HG03095 (cell line): Measurements from ENCODE around the gene PLCL1.

Source experiments
- ATAC-seq: cut with Tn5 transposase; IDR thresholded peaks from one replicate; pipeline ENCODE4 v1.9.1; 2021; ENCODE audit warnings: moderate library complexity; ENCODE audit not compliant: unreplicated experiment

PLCL1 gene

DNA sequence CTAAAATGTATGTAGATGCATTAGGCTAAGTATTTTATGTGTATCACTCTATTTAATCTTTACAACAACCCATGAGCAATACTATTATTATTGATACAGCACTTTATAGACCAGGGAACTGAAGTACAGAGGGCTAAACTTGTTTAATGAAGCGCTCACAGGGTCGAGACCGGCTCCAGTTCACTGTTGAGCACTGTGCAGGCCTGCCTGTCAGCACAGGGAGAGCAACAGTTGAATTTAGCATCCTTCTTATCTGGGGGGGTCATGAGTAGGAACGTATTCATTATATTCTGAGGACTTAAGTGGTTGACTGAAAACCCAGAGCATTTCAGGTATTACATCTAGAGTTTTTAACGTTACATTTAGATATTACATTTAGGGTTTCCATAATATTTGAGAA lies 120.1 kb downstream of the PLCL1 start:
- ATAC-seq, result no peak

DNA sequence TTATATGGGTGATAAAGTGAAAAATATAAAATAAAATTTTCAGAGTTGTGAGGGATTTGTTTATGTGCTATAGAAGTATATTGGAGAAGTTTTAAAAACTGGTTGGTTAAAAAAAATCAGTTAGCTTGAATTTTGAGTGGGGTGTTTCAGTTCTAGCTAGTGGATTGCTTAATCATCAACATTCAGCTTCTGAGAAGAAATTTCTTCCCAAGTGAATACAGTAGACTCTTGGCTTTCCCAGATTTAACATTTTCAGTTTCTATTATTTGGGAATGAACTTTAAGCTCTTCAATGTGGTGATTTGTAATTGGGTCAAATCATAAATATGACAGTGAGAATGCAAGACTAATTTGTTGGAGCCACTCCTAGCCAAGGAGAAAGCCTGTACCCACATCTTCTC lies 120.8 kb downstream of the PLCL1 start:
- ATAC-seq, result no peak

DNA sequence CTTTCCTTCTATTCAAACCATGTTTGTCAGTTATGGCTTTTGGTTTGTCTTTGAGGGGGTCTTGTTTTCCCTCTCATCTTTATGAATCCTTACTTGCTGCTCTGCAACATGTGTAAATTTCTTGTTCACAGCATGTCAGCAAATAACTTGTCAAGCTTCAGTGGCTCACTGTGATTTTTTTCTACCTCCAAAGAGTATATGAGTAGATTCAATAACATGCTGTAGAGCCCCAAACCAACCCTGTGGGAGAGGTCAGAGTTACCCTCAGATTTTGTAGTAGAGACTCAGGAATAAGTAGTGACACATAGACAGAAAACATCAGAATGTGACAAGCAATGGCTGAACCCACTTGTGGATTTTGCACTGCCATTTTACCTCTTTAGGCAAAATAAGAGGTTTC lies 121.6 kb downstream of the PLCL1 start:
- ATAC-seq, result no peak

DNA sequence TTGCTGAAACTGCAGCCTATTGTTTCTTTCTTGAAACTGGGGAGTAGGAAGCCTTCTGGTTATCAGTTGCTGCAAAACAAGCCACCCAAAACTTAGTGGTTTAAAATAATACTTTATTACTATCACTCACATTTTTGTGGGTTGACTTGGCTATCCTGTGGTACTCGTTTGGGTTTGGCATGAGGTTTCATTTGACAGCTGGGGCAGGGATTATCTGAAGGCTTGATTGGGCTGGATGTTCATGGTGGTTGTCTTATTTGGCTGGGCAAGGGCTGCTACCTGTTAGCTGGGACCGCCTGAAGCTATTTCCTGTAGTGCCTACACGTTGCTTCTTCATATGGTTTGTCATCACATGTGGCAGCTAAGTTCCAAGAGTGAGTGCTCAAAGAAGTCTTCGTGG lies 122.3 kb downstream of the PLCL1 start:
- ATAC-seq, result no peak

DNA sequence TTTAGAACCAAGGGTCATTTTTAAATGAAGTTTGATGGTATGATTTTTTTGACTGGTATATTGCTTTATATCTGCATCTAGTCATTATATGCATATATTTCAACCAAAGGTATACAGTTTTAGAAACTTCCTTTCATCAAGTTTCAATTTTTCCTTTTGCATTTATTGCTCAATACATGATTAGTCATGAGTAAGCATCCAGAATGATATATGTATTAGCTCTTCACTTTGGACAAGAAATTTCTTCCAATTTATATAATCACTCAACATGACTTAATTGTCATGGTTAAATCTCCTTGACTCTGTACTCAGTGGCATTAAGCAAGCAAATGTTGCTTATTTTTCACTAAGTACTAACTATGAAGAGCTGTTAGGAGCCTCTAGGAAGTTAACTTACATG lies 123.6 kb downstream of the PLCL1 start:
- ATAC-seq, result no peak

DNA sequence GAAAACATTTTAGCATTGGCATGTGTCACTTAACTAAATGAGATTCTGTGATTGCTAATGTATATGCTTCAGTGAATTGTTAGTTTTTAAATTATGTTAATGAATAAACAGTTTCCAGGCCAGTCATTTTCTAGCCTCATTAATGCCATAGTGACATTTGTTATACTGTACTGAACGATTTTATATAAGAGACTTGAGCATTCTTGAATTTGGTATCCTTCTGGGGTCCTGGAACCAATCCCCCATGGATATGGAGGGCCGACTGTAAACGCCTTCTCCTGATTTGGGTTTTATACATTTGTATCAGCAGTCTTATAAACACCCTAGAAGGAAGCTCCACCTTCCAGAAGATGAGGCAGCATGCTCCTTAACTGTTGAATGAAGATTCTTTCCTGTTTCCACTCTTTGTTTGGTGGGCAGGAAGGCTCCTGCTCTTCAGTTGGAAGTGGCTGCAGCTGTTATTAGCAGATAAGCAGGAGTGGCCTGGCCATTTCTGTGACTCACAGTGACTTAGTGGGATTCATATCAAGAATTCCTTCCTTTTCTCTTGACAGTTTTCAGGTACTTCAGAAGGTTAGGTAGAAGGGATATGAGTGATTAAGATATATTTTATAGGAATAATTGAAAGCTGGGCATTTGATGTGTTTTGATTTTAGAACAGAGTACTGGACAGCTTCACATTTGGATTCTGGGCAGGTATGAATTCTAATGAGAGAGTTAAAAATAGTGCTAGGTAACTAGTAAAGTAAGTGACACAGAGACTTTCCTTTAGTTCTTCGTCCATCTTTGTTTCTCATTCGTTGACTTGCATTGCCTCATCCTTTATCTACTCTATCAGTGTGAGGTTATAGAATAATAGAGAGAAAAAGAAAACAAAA lies 124.9 kb downstream of the PLCL1 start:
- ATAC-seq, result no peak

DNA sequence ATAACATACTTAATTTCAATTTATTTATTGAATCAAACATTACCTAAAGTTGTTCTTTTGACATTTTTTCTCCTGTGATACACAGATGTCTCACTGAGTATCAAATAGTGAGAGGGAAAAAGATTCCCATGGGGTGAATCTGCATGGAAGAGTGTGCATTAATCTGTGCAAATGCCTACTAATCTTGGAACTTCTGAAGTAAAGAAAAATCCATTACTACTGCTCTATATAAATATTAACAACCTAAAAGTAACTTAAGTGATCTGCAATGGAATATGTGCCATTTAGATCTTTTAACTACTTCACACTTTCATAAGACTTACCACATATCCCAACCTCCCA lies 125.5 kb downstream of the PLCL1 start:
- ATAC-seq, result no peak

DNA sequence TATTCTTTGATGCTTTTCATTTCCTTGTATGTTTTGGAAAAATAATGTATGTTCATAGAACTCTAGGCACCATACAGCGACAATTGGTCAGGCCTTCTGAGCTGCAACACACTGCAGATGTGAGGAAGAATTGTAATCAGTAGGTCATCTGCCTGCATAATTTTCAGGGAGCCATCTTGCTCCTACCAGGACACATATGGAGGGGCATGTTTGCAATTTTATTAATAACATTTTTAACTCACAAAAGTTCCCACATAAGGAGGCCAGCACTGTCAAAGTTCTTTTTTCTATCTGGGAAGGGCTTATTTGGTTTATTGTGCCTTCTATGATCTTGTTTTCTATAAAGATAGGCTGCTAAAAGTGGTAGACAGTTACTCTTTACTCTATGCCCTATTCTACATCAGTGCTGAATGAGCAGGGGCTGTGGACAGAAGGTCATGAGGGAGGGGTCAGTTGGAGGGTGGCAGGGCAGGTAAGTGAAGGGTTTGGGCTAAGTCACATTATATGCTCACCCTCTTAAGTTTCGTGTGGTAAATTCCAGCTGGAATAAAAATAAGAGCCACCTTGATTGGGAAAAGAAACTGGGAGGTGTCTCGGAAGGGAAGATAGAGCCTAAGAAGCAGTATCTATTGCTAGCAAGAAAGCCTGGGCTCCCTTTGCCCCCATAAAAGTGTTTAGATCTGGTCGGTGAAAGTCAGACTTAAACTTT lies 126.3 kb downstream of the PLCL1 start:
- no peak for ATAC-seq

DNA sequence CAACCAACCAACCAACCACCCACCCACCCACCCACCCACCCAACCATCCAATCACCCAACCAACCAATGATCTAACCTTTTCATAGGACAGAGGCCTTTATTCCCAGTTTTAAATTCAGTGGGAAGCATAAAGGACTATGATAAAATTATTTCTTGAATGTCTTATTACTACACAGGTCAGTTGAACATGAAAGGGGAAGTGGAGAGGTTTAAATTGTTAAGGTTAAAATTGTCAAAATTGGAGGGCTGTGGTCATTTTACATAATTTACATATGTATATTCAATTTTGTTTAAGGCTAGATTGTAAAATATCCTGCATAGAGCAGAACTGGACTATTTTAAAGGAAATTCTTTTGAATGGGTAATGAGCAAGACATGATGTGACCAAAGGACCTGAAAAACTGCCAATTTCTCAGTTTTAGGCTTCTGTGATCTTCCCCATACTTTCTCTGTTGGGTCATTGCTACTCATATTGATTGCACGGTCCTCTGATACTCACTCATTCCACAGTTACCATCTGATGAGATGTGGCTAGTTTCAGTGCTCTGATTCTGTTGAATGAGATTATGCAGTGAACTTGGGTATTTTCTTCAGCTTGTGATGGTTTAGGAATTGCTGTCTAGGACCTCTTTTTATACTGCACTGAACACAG lies 127.4 kb downstream of the PLCL1 start:
- no peak for ATAC-seq

DNA sequence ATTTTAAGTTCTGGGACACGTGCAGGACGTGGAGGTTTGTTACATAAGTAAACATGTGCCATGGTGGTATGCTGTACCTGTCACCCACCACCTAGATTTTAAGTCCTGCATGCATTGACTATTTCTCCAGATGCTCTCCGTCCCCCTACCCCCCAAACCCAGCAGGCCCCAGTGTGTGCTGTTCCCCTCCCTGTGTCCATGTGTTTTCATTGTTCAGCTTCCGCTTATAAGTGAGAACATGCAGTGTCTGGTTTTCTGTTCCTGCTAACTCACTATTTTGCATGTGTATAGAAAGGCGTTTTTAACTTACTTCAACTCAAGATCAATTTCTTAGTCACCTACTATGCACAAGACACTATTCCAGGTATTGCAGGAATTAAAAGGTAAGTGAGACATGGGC lies 128.0 kb downstream of the PLCL1 start:
- no peak for ATAC-seq

DNA sequence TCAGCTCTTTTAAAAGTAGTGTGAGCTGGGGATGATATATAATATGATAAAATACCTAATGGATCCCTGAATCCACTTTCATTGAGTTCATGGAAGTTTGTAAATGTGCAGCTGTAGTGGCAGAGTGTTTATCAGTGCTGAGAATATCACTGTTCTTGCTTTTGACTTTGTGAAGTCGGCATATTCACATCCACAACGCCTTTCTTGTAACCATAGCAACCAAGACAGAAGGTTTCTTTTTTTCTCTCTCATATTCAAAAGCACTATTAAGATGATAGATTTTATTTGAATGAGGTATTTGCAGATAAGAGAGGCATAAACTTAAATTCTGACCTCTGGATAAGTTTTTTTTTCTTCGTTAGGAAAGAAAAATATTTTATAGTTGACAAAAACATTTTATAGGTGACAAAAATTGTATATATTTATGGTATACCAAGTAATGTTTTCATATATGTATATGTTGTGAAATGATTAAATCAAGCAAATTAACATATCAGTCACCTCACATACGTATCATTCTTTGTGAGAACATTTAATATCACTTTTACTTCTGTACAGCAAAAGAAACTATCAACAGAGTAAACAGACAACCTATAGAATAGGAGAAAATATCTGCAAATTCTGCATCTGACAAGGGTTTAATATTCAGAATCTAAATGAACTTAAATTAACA lies 130.0 kb downstream of the PLCL1 start:
- ATAC-seq, result no peak

DNA sequence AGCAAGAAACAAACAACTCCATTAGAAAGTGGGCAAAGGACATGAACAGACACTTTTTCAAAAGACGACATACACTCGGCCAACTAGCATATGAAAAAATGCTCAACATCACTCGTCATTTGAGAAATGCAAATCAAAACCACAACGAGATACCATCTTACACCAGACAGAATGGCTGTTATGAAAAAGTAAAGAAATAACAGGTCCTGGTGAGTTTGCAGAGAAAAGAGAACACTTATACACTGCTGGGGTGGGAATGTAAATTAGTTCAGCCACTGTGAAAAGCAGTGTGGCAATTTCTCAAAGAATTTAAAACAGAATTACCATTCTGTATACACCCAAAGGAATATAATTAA lies 130.5 kb downstream of the PLCL1 start:
- no peak for ATAC-seq

DNA sequence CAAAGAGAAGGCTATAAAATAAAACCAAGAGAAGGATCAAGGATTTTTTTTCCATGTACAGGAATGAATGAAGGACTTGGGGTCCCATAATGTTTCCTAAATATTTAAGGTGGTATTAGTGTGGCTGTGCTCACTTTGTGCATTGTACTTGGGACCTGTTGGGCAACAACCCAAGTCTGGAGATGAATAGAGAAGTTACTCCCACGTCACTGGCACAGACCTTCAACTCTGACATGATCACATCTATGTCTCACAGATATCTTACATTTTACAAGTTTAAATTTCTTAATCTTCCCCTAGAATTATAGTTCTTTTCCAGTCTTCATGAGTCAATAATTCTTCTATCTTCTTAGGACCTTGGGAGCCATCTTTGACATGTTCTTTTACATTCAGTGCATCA lies 133.4 kb downstream of the PLCL1 start:
- no peak for ATAC-seq

DNA sequence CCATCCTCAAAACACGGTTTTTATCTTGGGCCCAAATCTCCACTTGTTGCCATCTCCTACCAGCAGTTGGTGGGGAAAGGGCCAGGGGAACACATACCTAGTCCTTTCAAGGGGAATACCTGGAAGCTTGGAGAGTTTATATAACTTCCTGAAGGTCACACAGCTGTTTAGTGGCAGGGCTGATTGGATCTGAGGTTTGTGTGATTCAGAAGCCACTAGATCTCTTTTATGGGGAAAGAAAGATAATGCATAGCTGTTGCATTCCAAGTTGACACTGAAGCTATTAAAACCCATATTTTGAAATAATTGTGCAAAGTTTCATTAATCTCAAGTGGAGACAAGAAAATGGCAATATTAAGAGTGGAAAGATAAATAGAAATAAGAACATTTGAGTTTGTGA lies 134.2 kb downstream of the PLCL1 start:
- ATAC-seq, result no peak

DNA sequence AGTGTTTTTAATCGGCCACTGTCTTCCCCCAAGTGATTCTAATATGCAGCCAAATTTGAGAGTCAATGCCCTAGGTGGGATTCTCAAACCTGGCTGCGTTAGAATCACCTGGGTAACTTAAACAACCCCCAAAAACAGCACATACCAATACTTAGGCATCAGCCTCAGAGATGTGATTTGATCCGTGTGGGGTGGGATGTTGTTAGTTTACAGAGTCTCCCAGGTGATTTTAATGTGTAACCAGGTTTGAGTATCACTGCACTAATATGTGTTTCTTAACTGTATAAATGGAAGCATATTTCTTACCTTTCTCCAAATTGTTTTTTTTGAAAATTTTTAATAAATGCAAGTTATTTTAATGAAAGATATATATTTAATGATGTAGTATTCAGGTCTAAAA lies 135.4 kb downstream of the PLCL1 start:
- ATAC-seq, result no peak

DNA sequence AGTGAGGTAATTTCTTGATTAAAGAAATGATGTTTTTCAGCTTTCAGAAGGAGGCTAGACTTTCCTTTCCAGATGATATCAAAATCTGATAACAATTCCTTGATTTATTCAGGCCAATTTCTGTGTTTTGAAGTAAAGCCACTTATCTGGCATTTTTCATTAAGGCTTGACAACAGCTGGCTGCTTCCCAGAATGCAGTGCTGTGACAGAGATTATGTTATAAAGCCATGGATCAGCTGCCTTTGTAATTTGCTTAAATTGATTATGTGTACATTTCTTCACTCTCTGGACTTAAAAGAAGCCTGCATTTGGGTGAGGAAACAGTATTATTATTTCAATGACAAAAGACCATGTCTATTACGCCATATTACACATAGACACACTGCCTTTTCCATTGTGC lies 136.0 kb downstream of the PLCL1 start:
- ATAC-seq, result no peak

DNA sequence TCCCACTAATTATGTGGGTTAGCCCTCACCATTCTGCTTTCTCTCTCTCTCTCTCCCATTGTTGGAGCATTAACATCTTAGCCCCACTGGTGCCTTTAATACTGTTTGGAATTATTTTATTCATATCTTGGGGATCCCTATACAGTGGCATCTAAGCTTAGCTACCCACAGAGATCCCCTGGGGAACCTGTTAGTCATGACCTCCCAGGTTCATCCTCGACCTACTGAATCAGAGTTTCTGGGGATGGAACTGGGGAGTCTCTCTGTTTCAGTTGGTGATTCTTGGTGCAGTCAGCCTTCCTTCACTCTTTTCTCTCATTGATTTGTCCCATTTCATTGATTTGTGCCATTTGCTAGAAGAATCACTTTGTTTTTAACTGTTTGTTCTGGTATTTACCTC lies 137.3 kb downstream of the PLCL1 start:
- ATAC-seq, result no peak

DNA sequence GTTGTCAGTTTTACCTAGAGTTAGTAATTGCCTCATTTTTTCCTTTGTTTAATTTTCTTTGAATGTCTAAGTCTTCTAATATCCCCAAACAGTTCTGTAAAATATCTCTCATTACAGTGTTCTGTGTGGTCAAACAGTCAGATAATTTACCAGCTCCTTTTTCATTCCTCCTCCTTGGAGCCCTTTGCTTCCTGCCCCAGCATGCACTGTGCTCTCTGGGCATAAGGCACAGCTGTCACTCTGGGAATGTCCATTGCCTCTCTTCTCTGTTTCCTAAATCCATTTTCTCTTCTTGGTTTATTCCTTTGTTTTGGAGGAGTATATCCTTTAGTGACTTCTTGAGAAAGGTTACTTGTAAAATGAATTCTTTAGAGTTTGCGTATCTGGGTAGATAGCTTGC lies 139.3 kb downstream of the PLCL1 start:
- ATAC-seq, result no peak

DNA sequence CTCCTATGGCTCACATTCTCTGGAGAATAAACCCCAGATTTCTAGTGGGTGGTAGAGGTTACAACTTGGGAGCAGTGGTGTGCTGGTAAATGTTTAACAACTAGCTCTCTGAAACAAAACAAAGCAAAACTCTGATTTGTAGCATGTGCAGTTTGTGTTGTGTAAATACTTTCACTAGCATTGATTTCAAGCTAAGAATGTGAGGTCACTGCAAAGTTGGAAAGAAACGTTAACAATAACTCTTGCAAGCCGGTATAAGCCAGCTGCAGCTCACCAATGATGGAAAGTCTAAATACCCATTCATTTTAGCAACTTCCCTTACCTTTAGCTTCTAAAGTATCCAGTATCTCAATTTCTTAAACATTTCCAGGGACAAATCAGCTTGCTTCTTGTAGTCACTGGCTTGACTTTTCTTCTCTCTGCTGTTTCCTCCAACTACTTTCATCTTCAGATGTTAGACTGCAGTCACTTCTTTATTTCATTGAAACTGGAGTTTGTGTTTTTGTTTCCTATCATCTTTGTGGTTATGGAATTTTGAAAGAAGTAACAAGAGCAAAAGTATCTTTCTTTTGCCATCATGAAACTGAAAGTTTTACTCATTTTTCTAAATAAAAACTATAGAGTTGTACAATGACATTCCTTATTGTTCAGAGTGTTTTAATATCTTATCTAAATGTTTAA lies 140.2 kb downstream of the PLCL1 start:
- no peak for ATAC-seq

DNA sequence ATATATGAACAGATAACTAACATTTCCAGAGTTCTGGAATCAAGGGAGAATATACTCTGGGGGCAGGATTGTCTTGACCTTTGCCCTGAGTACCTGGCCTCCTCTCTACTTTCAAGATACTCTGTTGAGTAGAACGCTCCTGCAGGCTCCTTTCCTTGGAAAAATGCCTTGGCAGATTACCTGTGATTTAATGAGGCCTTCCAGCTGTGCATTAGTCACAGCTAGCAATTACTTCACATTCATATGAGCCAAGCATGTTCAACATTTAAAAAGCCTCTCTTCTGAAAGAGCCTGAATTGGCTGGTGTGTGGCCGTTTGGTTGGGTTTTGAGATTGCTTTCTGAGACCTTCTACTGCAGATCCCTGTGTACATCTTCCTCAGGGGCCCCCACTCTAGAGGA lies 142.2 kb downstream of the PLCL1 start:
- no peak for ATAC-seq

DNA sequence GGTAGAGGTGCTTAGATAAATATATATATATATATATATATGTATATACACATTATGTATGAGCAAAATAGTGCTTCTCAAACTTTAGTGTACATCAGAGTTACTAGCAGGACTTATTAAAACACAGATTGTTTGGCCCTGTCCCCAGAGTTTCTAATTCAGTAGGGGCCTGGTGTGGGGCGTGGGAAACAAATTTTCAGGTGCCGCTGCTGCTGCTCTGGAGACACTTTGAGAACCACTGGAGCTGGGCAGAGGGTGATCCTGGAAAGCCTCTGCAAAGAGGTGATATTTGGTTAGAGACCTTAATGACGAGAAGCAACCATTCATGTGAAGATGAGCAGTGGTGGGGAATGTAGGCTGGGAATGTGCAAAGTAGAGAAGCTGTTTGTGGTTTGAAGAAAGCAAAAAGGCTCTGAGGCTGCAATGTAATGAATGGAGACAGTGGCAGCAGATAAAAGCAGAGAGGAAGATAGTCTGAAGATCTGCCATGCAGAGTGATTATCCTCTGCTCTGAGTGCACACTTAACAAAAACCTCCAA lies 142.9 kb downstream of the PLCL1 start:
- ATAC-seq, result no peak
